Kidney (tissue), 14 donors: ENCODE data around the gene DNAI4. TPM values are rescaled to one million over a fixed set of nuclear protein-coding genes. Genes with fewer than 3 reads are reported as not detected.

Source experiments
- DNase-seq, 5 donors: peaks; one replicate each; pipeline ENCODE4 v3.0.0-alpha.2; 2013 to 2020
- FAIRE-seq: peaks from 2 replicates; lab custom pipeline; 2012; peaks lifted over from hg19 to GRCh38; lab: Jason Lieb, UNC
- H3K27ac ChIP-seq, 2 donors: one replicate each; pipeline ENCODE4 v1.7.0; 2013; ENCODE audit warnings: low read depth in 2 of 2, low read length in 2 of 2, inconsistent platforms in 1 of 2
- H3K27me3 ChIP-seq: one replicate; pipeline ENCODE4 v1.7.1; 2013; ENCODE audit warnings: low read length, inconsistent platforms; ENCODE audit not compliant: control insufficient read depth, insufficient read depth
- H3K36me3 ChIP-seq, 3 donors: one replicate each; pipeline versions ENCODE4 v1.7.0 to v1.7.1; 2013; ENCODE audit warnings: low read length in 3 of 3, control low read depth in 1 of 3, inconsistent platforms in 1 of 3; ENCODE audit not compliant: insufficient read depth in 3 of 3, control insufficient read depth in 2 of 3
- H3K4me1 ChIP-seq, 3 donors: one replicate each; pipeline versions ENCODE4 v1.7.0 to v1.7.1; 2013; ENCODE audit warnings: low read length in 3 of 3, inconsistent platforms in 1 of 3, low read depth in 1 of 3; ENCODE audit not compliant: control insufficient read depth in 2 of 3, insufficient read depth in 2 of 3
- H3K4me3 ChIP-seq, 3 donors: one replicate each; pipeline versions ENCODE4 v1.7.0 to v1.8.1; 2013; ENCODE audit warnings: low read length in 3 of 3, control low read depth in 1 of 3, inconsistent platforms in 1 of 3
- H3K9ac ChIP-seq, 3 donors: one replicate each; pipeline versions ENCODE4 v1.7.0 to v1.7.1; 2013; ENCODE audit warnings: low read length in 3 of 3, control low read depth in 1 of 3, inconsistent platforms in 1 of 3
- H3K9me3 ChIP-seq, 3 donors: one replicate each; pipeline versions ENCODE4 v1.7.0 to v1.7.1; 2013; ENCODE audit warnings: low read length in 3 of 3, control low read depth in 1 of 3, inconsistent platforms in 1 of 3; ENCODE audit not compliant: control insufficient read depth in 2 of 3, insufficient read depth in 1 of 3
- CTCF ChIP-seq: IDR thresholded peaks from 3 replicates; pipeline ENCODE4 v1.5.1; 2012; ENCODE audit warnings: mild to moderate bottlenecking, moderate library complexity, borderline replicate concordance; ENCODE audit not compliant: insufficient read depth; ENCODE audit errors: extremely low read depth
- intact Hi-C: fragments of 100-400 bp; cut with DNase I; formaldehyde crosslinking; loops from one replicate; pipeline ENCODE4 v1.11.1; 2022
- polyA plus RNA-seq: library from polyadenylated mRNA; stranded (reverse); fragments of 350-450 nt; fragmentation: Illumina TruSeq; extraction: RNeasy Lipid Tissue Mini Kit (QIAGEN cat#74804); gene quantifications from one replicate; pipeline ENCODE4 v1.2.3, GENCODE V29; 2014; ENCODE audit warnings: low read depth, low replicate concordance; ENCODE audit not compliant: insufficient read depth
- total RNA-seq: library from RNA; stranded (reverse); fragmentation: NEBNext Ultra II Directional; extraction: Animal tissue kit (Norgen Biotek cat#: 25700); gene quantifications from one replicate; pipeline ENCODE4 v1.2.1, GENCODE V29; 2021
- donor health status: control.
- donor health status: control.
- donor health status: control.
- donor health status: control.
- donor health status: control.
- donor health status: DM: yes; HTN: yes; CAD: no.
- donor health status: Normal renal cell carcinoma (clear cell type).

The DNAI4 gene
- total and polyA plus RNA-seq, 2 donors from 2014 or later, result 4.1 to 26.8 TPM

DNA sequence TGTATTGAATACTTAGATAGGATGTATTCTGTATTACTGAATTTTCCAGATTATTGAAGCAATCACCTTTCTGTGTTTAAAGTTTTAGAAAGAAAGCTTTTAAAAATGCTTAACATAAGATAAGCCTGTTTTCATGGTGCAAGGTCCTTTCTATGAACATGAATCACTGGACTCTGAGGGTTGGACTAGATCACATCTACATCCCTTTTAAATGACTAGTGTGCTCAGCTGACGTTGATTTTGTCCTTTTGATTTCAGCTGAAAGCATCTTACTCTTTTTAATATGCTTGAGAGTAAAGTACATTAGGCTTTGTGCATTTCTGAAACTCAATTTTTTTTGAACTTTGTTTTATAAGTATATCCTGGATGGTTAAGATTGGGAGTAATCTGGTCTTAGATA, 16.3 kb upstream of the DNAI4 start:
- Histone ChIP-seq H3K9me3 (no peaks in the 10 kb centered on the region), H3K27me3 (no peaks in the 10 kb centered on the region), H3K36me3 (no peaks in the 10 kb centered on the region), H3K27ac (no peak overlapping the region), H3K9ac (no peak overlapping the region), H3K4me1 (no peaks in the 10 kb centered on the region), H3K4me3 (no peak overlapping the region)
- no peak for TF ChIP-seq CTCF
- FAIRE-seq (no peak), DNase-seq (no peak)
- intact Hi-C loops, result no loop called here

- no peak overlapping the region for H3K4me3 ChIP-seq
- DNase-seq, result no peak
- intact Hi-C loops, result no loop called here
- no peak overlapping the region for H3K9ac ChIP-seq
- H3K4me1 ChIP-seq, result no peaks in the 10 kb centered on the region
- no peaks in the 10 kb centered on the region for H3K27me3 ChIP-seq
- TF ChIP-seq CTCF, result no peak
- H3K9me3 ChIP-seq, result no peaks in the 10 kb centered on the region
- FAIRE-seq, result no peak
- no peak overlapping the region for H3K27ac ChIP-seq
- no peaks in the 10 kb centered on the region for H3K36me3 ChIP-seq
These were observed 14.0 kb upstream of the DNAI4 start for GRCh38 chr1:66938613-66939012.

DNA sequence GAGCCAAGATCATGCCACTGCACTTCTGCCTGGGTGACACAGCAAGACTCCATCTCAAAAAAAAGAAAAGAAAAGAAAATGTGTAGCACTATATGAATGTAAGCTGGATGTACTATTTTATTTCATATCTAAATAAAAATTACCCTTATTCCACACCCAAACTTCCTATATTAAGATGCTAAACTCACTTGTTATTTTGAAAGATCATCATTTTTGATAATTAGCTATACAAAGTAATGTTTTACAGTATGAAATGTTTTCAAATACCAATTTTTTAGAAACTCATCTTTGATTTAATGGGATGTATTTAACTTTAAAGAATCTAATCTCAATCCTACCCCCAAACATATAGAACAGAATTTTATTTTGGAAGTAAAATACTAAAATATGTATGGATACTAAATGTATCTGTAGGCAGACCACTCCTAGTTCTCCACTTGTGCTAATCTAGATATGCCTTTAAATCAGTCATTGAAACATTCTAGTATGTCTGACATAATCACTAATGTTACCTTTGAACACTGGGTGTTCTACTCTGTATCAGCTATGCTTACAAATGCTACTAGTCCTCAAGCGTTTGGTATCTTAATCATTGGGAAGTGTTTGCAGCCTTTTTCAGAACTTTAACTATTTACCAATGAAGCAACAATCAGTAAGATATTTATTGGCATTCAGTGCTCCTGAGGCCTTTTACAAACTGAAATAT, 13.0 kb upstream of the DNAI4 start:
- Histone ChIP-seq H3K27ac (no peak overlapping the region), H3K27me3 (no peaks in the 10 kb centered on the region), H3K4me3 (no peak overlapping the region), H3K9me3 (no peaks in the 10 kb centered on the region), H3K9ac (no peak overlapping the region), H3K36me3 (no peaks in the 10 kb centered on the region), H3K4me1 (no peaks in the 10 kb centered on the region)
- DNase-seq (no peak), FAIRE-seq (no peak)
- TF ChIP-seq CTCF, result no peak
- intact Hi-C loops, result no loop called here
